Mucosa of gallbladder (tissue), 1 donor: Measurements from ENCODE around the gene FOXC1. TPM values are rescaled to one million over a fixed set of nuclear protein-coding genes. Genes with fewer than 3 reads are reported as not detected.
A peak's percentile ranks its signal among the peaks of the same experiment; 100 is the strongest.

Source experiments
- DNase-seq: peaks from one replicate; pipeline ENCODE4 v3.0.0-alpha.2; 2020; ENCODE audit warnings: low spot score
- total RNA-seq: library from RNA; stranded (reverse); gene quantifications from one replicate; pipeline ENCODE4 v1.2.1, GENCODE V29; 2021
- donor health status: DM: no; HTN: no; CAD: no.

FOXC1 gene
- total RNA-seq: 9.5 TPM

- DNase-seq: peak; percentile 91
These were observed at the start of gene FOXC1 for GRCh38 chr6:1609648-1610496. TSS of gene FOXC1 (plus strand) at chr6:1609915. CDS start at chr6:1610446, 531 bp downstream.

- no peak for DNase-seq
These were observed 49.2 kb upstream of the FOXC1 start for GRCh38 chr6:1560281-1561058.

- DNase-seq: no peak
These were observed 48.4 kb upstream of the FOXC1 start for GRCh38 chr6:1561355-1561754.

GRCh38 chr6:1562171-1562955, 47.4 kb upstream of the FOXC1 start:
- no peak for DNase-seq

GRCh38 chr6:1569377-1569776, 40.3 kb upstream of the FOXC1 start:
- DNase-seq: no peak

- no peak for DNase-seq
These were observed 38.9 kb upstream of the FOXC1 start for GRCh38 chr6:1570848-1571247.

- DNase-seq: no peak
These were observed 36.8 kb upstream of the FOXC1 start for GRCh38 chr6:1572892-1573291.

- no peak for DNase-seq
These were observed 35.5 kb upstream of the FOXC1 start for GRCh38 chr6:1574083-1574761.

- no peak for DNase-seq
These were observed 34.9 kb upstream of the FOXC1 start for GRCh38 chr6:1574890-1575209.

GRCh38 chr6:1575210-1576041, 34.3 kb upstream of the FOXC1 start:
- no peak for DNase-seq

- DNase-seq: no peak
These were observed 33.5 kb upstream of the FOXC1 start for GRCh38 chr6:1576166-1576565.

- no peak for DNase-seq
These were observed 33.0 kb upstream of the FOXC1 start for GRCh38 chr6:1576711-1577110.

GRCh38 chr6:1577146-1577680, 32.5 kb upstream of the FOXC1 start:
- no peak for DNase-seq

- no peak for DNase-seq
These were observed 31.6 kb upstream of the FOXC1 start for GRCh38 chr6:1577896-1578745.

- DNase-seq: no peak
These were observed 30.6 kb upstream of the FOXC1 start for GRCh38 chr6:1579096-1579495.

- DNase-seq: no peak
These were observed 29.6 kb upstream of the FOXC1 start for GRCh38 chr6:1580109-1580508.

- no peak for DNase-seq
These were observed 29.1 kb upstream of the FOXC1 start for GRCh38 chr6:1580585-1580984.

- no peak for DNase-seq
These were observed 28.4 kb upstream of the FOXC1 start for GRCh38 chr6:1581120-1581991.

- DNase-seq: no peak
These were observed 25.6 kb upstream of the FOXC1 start for GRCh38 chr6:1584146-1584545.
